ENCODE results near the gene RGCC.

DNA sequence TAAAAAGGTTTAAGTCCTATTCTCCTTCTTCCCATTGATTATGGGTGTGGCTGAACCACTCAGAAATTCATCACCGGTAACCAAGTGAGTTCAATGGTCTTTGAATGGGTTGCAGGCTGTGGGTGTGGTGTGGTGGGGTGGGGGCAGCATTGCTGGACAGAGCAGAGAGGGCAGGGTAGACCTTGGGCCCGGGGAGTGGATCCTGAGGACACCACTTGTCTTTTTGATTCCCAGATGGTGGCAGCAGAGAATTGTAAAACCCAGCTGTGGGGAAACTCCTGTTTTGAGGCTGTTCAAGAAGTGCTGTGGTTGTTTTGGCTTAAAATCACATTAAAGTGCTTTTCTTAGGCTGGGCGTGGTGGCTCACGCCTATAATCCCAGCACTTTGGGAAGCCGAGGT, 45.8 kb upstream of the RGCC start:
- TF ChIP-seq GATA2 (IDR thresholded peaks at IDR 0.05; ENCODE audit: low read depth, low read length) (no peak), GATA3 (IDR thresholded peaks at IDR 0.05; ENCODE audit: low read depth, low read length) (no peak)

All from SH-SY5Y (cell line).